Measurements from ENCODE around the gene RCVRN. TPM values are rescaled to one million over a fixed set of nuclear protein-coding genes. Genes with fewer than 3 reads are reported as not detected.

RCVRN gene
- polyA plus RNA-seq, 1 of the 3 experiments (the other 2 are of a cell fraction): not detected

GRCh38 chr17:9899280-9900043 lies 5.6 kb downstream of the RCVRN start:
- no peaks in the 10 kb centered on the region for H4K20me1 ChIP-seq (ENCODE audit: insufficient read depth)
- H3K27ac ChIP-seq (ENCODE audit: low read depth in 2 of 2, low read length in 1 of 2): no peak overlapping the region
- H3K4me2 ChIP-seq: no peak overlapping the region
- H3K4me1 ChIP-seq (ENCODE audit: control insufficient read depth in 1 of 2, insufficient read depth in 2 of 2, low read depth in 1 of 2, low read length in 1 of 2): no peaks in the 10 kb centered on the region
- no peak overlapping the region for H2AFZ ChIP-seq (ENCODE audit: low read depth)
- H3K36me3 ChIP-seq (replicated peaks in 1 of 2; ENCODE audit: control insufficient read depth in 1 of 2, insufficient read depth in 2 of 2, low read length in 1 of 2): no peaks in the 10 kb centered on the region
- no peak for TF ChIP-seq NRF1 (IDR thresholded peaks at IDR 0.05; ENCODE audit: low read depth, low read length)
- TF ChIP-seq, protein P1, sequence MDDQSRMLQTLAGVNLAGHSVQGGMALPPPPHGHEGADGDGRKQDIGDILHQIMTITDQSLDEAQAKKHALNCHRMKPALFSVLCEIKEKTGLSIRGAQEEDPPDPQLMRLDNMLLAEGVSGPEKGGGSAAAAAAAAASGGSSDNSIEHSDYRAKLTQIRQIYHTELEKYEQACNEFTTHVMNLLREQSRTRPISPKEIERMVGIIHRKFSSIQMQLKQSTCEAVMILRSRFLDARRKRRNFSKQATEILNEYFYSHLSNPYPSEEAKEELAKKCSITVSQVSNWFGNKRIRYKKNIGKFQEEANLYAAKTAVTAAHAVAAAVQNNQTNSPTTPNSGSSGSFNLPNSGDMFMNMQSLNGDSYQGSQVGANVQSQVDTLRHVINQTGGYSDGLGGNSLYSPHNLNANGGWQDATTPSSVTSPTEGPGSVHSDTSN (IDR thresholded peaks at IDR 0.05): no peak
- no peak for TF ChIP-seq SMC3 (IDR thresholded peaks at IDR 0.05; ENCODE audit: low read depth, low read length)
- TF ChIP-seq RXRA (IDR thresholded peaks at IDR 0.05; ENCODE audit: borderline replicate concordance, low read depth): no peak
- TF ChIP-seq CHD2 (IDR thresholded peaks at IDR 0.05; ENCODE audit: low read length, partially characterized antibody): no peak
- TF ChIP-seq, protein P2, sequence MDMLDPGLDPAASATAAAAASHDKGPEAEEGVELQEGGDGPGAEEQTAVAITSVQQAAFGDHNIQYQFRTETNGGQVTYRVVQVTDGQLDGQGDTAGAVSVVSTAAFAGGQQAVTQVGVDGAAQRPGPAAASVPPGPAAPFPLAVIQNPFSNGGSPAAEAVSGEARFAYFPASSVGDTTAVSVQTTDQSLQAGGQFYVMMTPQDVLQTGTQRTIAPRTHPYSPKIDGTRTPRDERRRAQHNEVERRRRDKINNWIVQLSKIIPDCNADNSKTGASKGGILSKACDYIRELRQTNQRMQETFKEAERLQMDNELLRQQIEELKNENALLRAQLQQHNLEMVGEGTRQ (IDR thresholded peaks at IDR 0.05; ENCODE audit: borderline replicate concordance, low read depth, low read length): no peak
- no peak for TF ChIP-seq RCOR1 (IDR thresholded peaks at IDR 0.05; ENCODE audit: low read length)
- TF ChIP-seq ELF1 (IDR thresholded peaks at IDR 0.05): no peak
- WGBS (ENCODE audit: low lambda C conversion rate): 28% methylated on average over 20 of the region's 21 CpGs
- peaks cover 23% of the 10 kb centered on the region; the same call in 1 of the 2 replicates for H3K27me3 ChIP-seq (ENCODE audit: insufficient read depth)
- H3F3A ChIP-seq (replicated peaks; ENCODE audit: insufficient read depth): no peaks in the 10 kb centered on the region
- no peak overlapping the region for H3K9ac ChIP-seq
- H3K79me2 ChIP-seq (ENCODE audit: insufficient read depth): no peaks in the 10 kb centered on the region
- no peak overlapping the region for H3K4me3 ChIP-seq (ENCODE audit: low read depth in 2 of 2, low read length in 1 of 2)
- ChIA-PET POLR2A (no interaction called here), CTCF (interaction anchor here (0.5 kb wide), 1 partner anchor 328 kb away, joined by 3 read pairs; no protein-coding TSS in a partner anchor)
- H3K9me3 ChIP-seq: no peaks in the 10 kb centered on the region
- no peak for DNase-seq
- no peaks in the 10 kb centered on the region for H3K9me2 ChIP-seq

DNA sequence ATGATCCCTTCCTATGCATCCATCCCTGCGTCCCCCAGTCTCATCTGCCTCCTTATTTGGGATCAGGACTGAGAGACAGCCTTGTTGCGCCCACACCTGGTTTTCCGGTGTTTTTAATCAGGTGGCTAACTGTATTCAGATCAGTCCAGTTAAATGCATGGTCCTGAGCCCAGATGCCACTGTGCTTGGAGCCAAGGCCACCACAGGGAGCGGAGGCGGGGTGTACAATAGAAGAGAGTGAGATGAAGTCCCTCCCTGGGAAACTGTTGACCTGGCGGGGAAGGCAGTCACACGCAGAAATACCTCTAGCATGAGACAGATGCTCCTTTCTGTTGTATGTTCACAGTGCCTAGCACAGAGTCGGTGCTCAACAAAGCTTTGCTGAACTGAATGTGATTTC lies 6.3 kb downstream of the RCVRN start:
- Histone ChIP-seq H3K27me3 (ENCODE audit: insufficient read depth) (peaks cover 23% of the 10 kb centered on the region; the same call in 1 of the 2 replicates), H3K79me2 (ENCODE audit: insufficient read depth) (no peaks in the 10 kb centered on the region), H3K9me2 (no peaks in the 10 kb centered on the region), H2AFZ (ENCODE audit: low read depth) (no peak overlapping the region), H3F3A (replicated peaks; ENCODE audit: insufficient read depth) (no peaks in the 10 kb centered on the region), H3K27ac (ENCODE audit: low read depth in 2 of 2, low read length in 1 of 2) (no peak overlapping the region), H3K9me3 (no peaks in the 10 kb centered on the region), H4K20me1 (ENCODE audit: insufficient read depth) (no peaks in the 10 kb centered on the region), H3K4me1 (ENCODE audit: control insufficient read depth in 1 of 2, insufficient read depth in 2 of 2, low read depth in 1 of 2, low read length in 1 of 2) (no peaks in the 10 kb centered on the region), H3K4me3 (ENCODE audit: low read depth in 2 of 2, low read length in 1 of 2) (no peak overlapping the region), H3K4me2 (no peak overlapping the region), H3K9ac (no peak overlapping the region), H3K36me3 (replicated peaks in 1 of 2; ENCODE audit: control insufficient read depth in 1 of 2, insufficient read depth in 2 of 2, low read length in 1 of 2) (no peaks in the 10 kb centered on the region)
- CTCF ChIA-PET: interaction anchor here (1.9 kb wide), 1 partner anchor 26 kb away, joined by 8 read pairs; no protein-coding TSS in a partner anchor
- POLR2A ChIA-PET: no interaction called here
- 18% methylated on average over 8 of the region's 8 CpGs for WGBS (ENCODE audit: low lambda C conversion rate)
- DNase-seq: no peak
- TF ChIP-seq FOXJ3 (CRISPR knock-in tag; IDR thresholded peaks at IDR 0.05) (no peak), ZBTB33 (IDR thresholded peaks at IDR 0.05; ENCODE audit: borderline replicate concordance, low read depth) (no peak), USF1 (IDR thresholded peaks at IDR 0.05; ENCODE audit: borderline replicate concordance, low read depth) (no peak), FOXM1 (IDR thresholded peaks at IDR 0.05; ENCODE audit: low read depth) (no peak), SIN3A (IDR thresholded peaks at IDR 0.05; ENCODE audit: borderline replicate concordance, low read depth, low read length) (no peak), MEF2A (IDR thresholded peaks at IDR 0.05; ENCODE audit: borderline replicate concordance, low read depth) (no peak), RCOR1 (IDR thresholded peaks at IDR 0.05; ENCODE audit: low read length) (no peak), YY1 (IDR thresholded peaks at IDR 0.05; ENCODE audit: low read depth) (no peak), MXI1 (IDR thresholded peaks at IDR 0.05; ENCODE audit: low read depth, low read length) (no peak)
- TF ChIP-seq, protein P3, sequence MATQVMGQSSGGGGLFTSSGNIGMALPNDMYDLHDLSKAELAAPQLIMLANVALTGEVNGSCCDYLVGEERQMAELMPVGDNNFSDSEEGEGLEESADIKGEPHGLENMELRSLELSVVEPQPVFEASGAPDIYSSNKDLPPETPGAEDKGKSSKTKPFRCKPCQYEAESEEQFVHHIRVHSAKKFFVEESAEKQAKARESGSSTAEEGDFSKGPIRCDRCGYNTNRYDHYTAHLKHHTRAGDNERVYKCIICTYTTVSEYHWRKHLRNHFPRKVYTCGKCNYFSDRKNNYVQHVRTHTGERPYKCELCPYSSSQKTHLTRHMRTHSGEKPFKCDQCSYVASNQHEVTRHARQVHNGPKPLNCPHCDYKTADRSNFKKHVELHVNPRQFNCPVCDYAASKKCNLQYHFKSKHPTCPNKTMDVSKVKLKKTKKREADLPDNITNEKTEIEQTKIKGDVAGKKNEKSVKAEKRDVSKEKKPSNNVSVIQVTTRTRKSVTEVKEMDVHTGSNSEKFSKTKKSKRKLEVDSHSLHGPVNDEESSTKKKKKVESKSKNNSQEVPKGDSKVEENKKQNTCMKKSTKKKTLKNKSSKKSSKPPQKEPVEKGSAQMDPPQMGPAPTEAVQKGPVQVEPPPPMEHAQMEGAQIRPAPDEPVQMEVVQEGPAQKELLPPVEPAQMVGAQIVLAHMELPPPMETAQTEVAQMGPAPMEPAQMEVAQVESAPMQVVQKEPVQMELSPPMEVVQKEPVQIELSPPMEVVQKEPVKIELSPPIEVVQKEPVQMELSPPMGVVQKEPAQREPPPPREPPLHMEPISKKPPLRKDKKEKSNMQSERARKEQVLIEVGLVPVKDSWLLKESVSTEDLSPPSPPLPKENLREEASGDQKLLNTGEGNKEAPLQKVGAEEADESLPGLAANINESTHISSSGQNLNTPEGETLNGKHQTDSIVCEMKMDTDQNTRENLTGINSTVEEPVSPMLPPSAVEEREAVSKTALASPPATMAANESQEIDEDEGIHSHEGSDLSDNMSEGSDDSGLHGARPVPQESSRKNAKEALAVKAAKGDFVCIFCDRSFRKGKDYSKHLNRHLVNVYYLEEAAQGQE (IDR thresholded peaks at IDR 0.05; ENCODE audit: low read depth, low read length): no peak
- TF ChIP-seq, protein P2 (IDR thresholded peaks at IDR 0.05; ENCODE audit: borderline replicate concordance, low read depth, low read length): no peak
